Measurements from ENCODE around the gene PLXNA2.

PLXNA2 gene

DNA sequence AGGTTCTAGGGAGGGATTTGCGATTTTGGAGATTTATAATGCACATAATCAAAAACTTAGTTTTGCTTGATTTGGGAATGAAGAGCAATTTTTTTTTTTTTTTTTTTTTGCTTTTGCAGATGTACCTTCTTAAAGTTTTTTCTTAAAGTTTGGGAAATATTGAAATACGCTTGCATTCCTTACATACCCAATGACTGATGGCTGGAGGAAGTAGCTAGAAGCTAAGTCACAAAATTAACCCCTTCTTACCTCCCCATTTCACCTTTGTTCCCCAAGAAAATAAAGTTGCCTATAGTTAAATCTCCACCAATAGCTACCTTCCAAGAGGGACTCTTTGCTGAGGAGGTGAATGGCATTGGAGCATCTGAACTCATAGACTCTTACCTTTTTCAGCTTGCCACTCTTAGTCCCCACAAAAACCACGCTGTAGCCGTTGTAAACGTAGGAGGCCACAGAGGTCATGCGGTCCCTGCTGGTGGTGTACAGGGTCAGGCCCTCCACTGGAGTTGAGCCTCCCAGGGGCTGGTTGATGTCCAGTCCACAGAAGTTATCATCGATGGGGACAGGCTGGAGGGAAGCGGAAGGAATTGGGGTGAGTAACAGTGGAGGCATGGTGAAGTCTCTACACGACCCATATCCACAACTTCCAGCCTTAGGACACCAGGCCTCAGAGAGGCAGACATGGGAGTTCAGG, 34.1 kb downstream of the PLXNA2 start:
- TF ChIP-seq, protein P1, sequence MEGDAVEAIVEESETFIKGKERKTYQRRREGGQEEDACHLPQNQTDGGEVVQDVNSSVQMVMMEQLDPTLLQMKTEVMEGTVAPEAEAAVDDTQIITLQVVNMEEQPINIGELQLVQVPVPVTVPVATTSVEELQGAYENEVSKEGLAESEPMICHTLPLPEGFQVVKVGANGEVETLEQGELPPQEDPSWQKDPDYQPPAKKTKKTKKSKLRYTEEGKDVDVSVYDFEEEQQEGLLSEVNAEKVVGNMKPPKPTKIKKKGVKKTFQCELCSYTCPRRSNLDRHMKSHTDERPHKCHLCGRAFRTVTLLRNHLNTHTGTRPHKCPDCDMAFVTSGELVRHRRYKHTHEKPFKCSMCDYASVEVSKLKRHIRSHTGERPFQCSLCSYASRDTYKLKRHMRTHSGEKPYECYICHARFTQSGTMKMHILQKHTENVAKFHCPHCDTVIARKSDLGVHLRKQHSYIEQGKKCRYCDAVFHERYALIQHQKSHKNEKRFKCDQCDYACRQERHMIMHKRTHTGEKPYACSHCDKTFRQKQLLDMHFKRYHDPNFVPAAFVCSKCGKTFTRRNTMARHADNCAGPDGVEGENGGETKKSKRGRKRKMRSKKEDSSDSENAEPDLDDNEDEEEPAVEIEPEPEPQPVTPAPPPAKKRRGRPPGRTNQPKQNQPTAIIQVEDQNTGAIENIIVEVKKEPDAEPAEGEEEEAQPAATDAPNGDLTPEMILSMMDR (IDR thresholded peaks at IDR 0.05), result no peak

DNA sequence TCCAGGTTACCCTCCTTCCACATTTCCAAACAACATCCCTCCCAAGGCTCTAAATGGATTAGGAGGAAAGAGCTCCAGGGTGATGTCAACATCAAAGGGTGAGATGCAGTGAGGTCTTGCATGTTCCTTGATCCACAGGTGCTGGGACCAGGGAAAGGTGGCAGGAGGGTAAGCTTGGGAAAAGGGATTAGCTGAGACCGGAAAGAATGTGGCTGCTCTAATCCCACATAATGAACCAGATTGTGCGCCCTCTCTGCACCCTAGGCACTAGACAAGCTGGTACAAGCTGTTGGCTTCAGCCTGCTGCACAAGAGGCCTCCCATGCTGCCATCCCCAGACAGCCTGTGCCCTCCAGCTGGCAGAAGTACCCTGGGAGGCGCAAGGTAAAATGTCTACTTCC, 34.9 kb downstream of the PLXNA2 start:
- TF ChIP-seq, protein P1 (IDR thresholded peaks at IDR 0.05), result no peak

DNA sequence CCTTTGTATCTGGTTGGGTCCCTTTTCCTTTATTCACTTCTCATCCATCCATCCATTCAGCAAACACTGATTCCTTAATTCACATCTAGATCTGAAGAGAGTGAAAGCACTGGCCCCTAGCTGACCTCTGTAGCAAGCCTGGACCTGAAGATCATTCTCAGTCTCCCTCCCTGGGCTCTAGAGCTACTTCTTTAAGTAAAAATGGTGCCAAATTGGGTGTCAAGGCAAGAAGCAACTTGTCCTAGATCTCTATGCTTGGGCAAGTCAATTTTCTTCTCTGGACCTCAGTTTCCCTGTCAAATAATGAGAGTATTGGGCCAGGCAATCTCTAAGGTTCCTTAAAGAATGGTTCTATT, 36.1 kb downstream of the PLXNA2 start:
- TF ChIP-seq, protein P1 (IDR thresholded peaks at IDR 0.05), result no peak

DNA sequence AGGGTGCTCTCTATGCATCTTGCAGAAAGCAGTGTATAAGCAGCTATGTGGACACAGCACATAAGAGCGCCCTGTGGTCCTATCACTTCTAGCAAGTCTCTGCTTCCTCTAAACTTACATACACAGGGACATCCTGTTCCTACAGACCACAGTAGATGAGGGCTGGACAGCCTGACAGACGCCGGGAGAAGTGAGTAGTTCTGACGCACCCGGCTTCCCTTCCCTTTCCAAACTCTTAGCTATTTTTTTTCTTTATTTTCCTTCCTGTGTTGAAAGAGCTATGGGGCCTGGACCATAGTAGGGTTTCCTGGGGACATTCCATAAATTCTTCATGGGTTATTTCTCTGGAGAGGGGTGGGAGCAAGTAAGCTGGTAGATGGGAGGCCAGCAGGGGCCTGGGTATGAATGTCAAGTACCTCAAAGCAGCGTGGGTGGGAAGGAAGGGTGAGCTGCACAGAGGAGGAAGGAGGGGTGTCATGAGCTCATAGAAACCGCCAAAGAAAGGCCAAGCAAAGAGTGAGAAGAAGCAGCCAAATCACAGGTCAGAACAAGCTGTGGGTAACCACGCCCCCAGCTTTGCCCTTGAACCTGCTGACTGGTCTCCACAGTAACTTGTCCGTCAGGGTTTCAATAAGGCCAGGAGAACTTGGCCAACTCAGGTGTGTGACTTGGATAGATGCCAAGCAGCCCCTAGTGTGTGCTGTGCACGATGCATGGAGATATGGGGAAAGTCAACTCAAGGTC, 36.6 kb downstream of the PLXNA2 start:
- TF ChIP-seq, protein P1 (IDR thresholded peaks at IDR 0.05), result no peak

DNA sequence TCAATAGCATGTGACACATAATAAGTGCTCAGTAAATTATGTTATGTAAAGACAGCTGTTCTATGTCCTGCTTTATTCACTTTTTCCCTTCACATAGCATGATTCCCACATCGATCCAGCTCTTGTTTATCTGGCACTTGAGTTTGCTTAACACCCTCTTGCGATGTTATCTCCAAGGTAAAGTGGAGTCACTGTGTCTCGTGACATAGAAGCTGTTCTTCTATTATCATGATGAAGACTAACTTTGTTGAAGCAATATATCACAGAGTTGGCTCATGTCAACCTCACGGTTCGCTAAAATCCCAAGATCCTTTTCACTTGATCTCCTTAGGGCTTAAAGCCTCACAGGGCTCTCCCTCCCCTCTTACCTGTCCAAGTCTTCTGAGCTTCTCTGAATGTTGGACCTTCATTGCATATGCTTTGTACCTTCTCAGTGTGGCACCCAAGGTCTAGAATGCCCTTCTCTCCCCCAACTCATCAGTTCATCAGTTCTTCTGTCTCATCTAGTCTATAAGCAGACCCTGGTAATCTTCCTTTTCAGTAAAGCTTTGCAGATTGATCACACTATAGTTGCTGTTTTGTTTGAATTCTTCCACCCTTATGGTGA, 38.0 kb downstream of the PLXNA2 start:
- TF ChIP-seq, protein P1 (IDR thresholded peaks at IDR 0.05), result no peak

DNA sequence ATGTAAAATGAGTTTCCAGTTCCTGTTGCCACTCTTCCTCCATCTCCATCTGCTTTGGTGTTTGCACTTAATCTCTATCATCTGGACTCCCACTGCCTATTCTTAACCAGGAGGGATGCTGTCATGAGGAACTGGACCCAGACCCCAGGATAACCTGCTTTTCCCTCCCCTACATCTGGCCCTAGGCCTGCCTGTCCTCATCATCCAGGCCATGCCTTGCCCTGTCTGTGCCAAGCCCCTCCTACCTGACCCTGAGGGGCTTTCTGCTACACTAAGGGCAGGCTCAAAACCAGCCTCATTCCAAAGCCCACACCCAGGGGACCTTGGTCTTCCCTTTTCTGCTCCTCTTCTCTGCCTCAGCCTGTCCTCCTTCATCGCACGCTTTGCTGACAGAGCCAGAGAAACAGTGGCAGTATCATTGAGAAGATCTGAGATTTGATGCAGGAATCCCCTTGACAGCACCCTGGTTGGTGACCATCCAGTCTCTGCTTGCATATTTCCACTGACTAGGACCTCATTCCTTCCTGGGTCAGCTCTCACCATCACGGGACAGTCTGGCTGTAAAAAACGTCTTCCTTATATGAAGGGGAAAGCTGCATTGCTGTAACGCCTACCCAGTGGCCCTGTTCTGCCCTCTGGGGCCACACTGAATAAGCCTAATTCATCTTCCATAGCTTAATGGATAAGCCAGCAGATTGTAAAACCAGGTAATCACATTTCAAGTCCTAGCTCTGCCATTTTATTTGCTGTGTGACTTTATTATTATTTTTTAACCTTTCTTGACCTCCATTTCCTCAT, 38.8 kb downstream of the PLXNA2 start:
- TF ChIP-seq, protein P1 (IDR thresholded peaks at IDR 0.05), result no peak

DNA sequence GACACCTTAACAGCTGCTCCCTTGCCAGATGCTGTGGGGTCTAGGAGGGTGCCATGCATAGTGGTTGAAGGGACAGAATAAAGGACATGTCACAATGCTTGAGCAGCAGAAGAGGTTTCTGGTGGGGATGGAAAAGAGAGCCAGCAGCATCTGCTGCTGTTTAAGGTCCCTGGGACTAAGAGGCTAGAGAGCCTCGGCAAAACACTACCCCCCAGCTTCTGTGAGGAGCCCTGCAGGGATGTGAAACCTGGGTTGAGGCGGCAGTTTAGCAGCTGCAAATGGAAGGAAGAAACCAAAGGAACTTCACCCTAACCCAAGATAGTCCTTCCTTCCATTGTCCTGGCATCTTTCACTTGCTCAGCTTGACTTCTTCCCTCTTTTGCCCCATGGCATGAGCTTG, 39.4 kb downstream of the PLXNA2 start:
- TF ChIP-seq, protein P1 (IDR thresholded peaks at IDR 0.05), result no peak

All from LNCAP (cell line).